Measurements from ENCODE around the gene PAX4.
A peak's percentile ranks its signal among the peaks of the same experiment; 100 is the strongest.

Gene PAX4

GRCh38 chr7:127651556-127652332, 33.8 kb upstream of the PAX4 start, which contains the start of gene SND1:
TSS of gene SND1 (plus strand) at chr7:127652194. CDS start at chr7:127652374, 180 bp downstream.
- no peaks in the 10 kb centered on the region for H3K9me3 ChIP-seq (ENCODE audit: control insufficient read depth, low read length)
- no peaks in the 10 kb centered on the region for H3K27me3 ChIP-seq (ENCODE audit: control insufficient read depth, insufficient read depth, low read length)
- no peaks in the 10 kb centered on the region for H3K36me3 ChIP-seq (ENCODE audit: control insufficient read depth, insufficient read depth, low read length)
- peak within 1 kb of the TSS; percentile 91 for H3K9ac ChIP-seq (ENCODE audit: low read length)
- peak within 1 kb of the TSS; percentile 68 for H3K4me3 ChIP-seq (ENCODE audit: low read length)
- H3K4me1 ChIP-seq (ENCODE audit: control insufficient read depth, insufficient read depth, low read length): peaks cover 9% of the 10 kb centered on the region

DNA sequence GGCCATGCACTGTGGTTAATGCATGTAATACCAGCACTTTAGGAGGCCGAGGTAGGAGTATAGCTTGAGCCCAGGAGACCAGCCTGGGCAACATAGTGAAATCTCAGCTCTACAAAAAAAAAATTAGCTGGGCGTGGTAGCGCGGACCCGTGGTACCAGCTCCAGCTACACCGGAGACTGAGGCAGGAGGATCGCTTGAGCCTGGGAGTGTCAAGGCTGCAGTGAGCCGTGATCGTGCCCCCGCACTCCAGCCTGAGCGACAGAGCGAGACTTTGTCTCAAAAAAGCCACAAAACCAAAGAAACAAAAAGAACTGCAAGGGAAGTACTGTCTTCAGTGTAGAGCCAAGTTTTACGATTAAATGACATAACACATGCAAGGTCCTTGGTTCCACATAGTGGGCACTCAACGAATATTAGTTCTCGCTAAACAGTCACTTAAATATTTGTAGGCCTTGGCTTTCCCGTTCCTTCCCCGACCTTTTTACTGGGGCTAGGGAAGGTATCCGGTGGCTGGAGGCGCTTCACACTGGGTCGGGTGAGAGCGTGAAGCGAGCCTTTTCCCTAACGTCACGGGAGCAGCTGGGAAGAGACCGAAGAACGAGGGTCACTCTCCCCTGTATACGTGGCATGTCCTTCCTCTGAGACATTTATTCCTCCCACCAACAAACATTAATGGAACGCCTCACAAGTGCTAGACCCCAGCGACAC, 33.1 kb upstream of the PAX4 start:
- Histone ChIP-seq H3K9ac (ENCODE audit: low read length) (peak overlapping the region; percentile 91), H3K36me3 (ENCODE audit: control insufficient read depth, insufficient read depth, low read length) (no peaks in the 10 kb centered on the region), H3K27me3 (ENCODE audit: control insufficient read depth, insufficient read depth, low read length) (no peaks in the 10 kb centered on the region), H3K9me3 (ENCODE audit: control insufficient read depth, low read length) (no peaks in the 10 kb centered on the region), H3K4me1 (ENCODE audit: control insufficient read depth, insufficient read depth, low read length) (peaks cover 9% of the 10 kb centered on the region), H3K4me3 (ENCODE audit: low read length) (peak overlapping the region; percentile 62)

DNA sequence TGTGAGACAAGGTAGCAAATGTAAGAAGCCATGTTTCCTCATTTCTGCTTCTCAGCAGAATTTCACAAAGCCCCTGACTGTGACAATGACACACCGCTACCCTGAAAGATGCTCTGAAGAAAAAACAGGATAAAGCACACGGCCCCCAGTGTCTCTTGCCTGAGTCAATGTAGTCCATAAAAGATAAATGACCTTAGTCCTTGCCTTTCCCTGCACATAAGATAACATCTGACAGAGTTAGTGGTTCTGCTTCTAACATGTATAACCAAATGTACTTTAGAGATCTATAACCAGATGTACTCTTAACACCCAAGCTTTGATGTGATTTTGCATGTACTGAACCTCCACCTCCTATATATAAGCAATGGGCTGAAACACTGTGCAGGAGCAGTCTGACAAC, 31.0 kb upstream of the PAX4 start:
- no peaks in the 10 kb centered on the region for H3K36me3 ChIP-seq (ENCODE audit: control insufficient read depth, insufficient read depth, low read length)
- peaks cover 7% of the 10 kb centered on the region for H3K4me1 ChIP-seq (ENCODE audit: control insufficient read depth, insufficient read depth, low read length)
- H3K9me3 ChIP-seq (ENCODE audit: control insufficient read depth, low read length): no peaks in the 10 kb centered on the region
- no peak overlapping the region for H3K4me3 ChIP-seq (ENCODE audit: low read length)
- H3K9ac ChIP-seq (ENCODE audit: low read length): no peak overlapping the region
- no peaks in the 10 kb centered on the region for H3K27me3 ChIP-seq (ENCODE audit: control insufficient read depth, insufficient read depth, low read length)

DNA sequence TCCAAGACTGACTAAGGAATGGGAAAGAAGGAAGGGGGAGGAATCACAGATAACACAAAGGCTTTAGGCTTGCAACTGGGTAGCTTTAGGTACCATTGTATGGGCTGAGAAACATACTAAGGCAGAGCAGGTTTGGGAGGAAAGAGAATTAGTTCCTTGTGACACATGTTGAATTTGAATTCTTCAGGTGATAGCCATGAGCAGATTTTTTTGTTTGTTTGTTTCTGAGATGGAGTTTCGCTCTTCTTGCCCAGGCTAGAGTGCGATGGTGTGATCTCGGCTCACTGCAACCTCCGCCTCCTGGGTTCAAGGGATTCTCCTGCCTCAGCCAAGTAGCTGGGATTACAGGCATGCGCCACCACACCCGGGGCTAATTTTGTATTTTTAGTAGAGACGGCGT, 29.7 kb upstream of the PAX4 start:
- Histone ChIP-seq H3K9ac (ENCODE audit: low read length) (no peak overlapping the region), H3K4me1 (ENCODE audit: control insufficient read depth, insufficient read depth, low read length) (no peaks in the 10 kb centered on the region), H3K4me3 (ENCODE audit: low read length) (no peak overlapping the region), H3K9me3 (ENCODE audit: control insufficient read depth, low read length) (no peaks in the 10 kb centered on the region), H3K36me3 (ENCODE audit: control insufficient read depth, insufficient read depth, low read length) (no peaks in the 10 kb centered on the region), H3K27me3 (ENCODE audit: control insufficient read depth, insufficient read depth, low read length) (no peaks in the 10 kb centered on the region)

DNA sequence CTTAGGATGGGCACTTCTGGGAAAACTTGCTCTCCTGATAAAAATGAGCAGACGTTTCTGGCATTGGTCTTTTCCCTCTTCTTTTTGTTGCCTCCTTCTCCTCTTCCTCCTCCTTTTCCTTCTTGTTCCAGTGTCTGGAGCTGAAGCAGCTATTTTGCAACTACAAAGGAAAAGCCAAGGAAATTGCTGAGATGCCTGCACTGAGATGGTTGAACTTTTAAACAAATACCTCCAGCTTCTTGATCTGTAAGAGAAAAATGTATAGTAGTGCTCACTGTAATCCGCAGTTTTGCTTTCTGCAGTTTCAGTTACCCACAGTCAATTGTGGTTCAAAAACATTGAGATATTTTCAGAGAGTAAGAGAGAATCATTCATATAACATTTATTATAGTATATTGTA, 26.5 kb upstream of the PAX4 start:
- Histone ChIP-seq H3K9ac (ENCODE audit: low read length) (no peak overlapping the region), H3K4me3 (ENCODE audit: low read length) (no peak overlapping the region), H3K27me3 (ENCODE audit: control insufficient read depth, insufficient read depth, low read length) (no peaks in the 10 kb centered on the region), H3K9me3 (ENCODE audit: control insufficient read depth, low read length) (no peaks in the 10 kb centered on the region), H3K4me1 (ENCODE audit: control insufficient read depth, insufficient read depth, low read length) (no peaks in the 10 kb centered on the region), H3K36me3 (ENCODE audit: control insufficient read depth, insufficient read depth, low read length) (no peaks in the 10 kb centered on the region)

DNA sequence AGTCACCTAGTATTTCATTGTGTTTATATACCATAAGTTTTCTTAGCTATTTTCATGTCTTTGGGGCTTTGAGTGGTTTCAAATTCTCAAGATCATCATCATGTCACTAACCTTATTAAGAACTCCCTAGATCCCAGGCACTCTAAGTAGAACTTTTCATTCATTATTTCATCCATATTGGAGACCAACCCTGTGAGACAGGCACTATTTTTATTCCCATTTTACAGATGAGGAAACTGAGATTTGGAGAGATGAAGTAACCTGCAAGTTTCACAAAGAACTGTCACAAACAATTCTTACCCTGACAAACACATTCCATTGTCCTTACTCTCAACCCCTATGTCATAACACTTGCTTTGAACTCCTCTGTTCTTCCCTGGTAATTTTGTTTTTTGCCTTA, 20.3 kb upstream of the PAX4 start:
- Histone ChIP-seq H3K9me3 (ENCODE audit: control insufficient read depth, low read length) (no peaks in the 10 kb centered on the region), H3K36me3 (ENCODE audit: control insufficient read depth, insufficient read depth, low read length) (no peaks in the 10 kb centered on the region), H3K4me3 (ENCODE audit: low read length) (no peak overlapping the region), H3K9ac (ENCODE audit: low read length) (no peak overlapping the region), H3K27me3 (ENCODE audit: control insufficient read depth, insufficient read depth, low read length) (no peaks in the 10 kb centered on the region), H3K4me1 (ENCODE audit: control insufficient read depth, insufficient read depth, low read length) (no peaks in the 10 kb centered on the region)

DNA sequence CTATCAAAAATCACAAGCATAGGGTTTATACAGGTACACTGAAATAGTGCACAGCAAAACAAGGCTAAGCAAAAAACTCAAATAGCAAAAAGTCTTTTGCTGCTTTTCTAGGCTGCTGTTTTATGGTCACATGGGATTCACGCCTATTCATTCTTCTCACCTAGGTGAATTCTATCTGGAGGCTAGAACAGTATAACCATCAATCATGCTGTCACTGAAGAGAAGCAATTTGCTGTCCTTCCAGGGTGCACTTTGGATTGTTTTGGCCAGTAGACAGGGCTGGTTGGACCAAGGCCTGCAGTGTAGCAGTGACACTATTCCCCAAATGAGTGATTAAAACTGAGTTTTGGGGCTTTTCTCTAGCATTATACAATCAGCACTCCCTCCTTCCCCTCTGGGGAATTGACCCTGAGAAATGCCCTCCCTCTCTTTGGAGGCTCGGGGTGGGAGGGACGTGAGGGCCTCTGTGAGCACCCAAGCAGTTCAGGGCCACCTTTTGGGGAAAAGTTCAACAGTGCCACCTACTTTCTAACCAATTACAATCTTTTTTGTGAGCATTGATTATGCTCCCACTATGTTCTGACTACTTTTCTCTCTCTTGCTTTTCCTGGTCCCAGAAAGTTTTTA, 17.8 kb upstream of the PAX4 start:
- H3K9me3 ChIP-seq (ENCODE audit: control insufficient read depth, low read length): no peaks in the 10 kb centered on the region
- H3K36me3 ChIP-seq (ENCODE audit: control insufficient read depth, insufficient read depth, low read length): no peaks in the 10 kb centered on the region
- no peaks in the 10 kb centered on the region for H3K4me1 ChIP-seq (ENCODE audit: control insufficient read depth, insufficient read depth, low read length)
- no peak overlapping the region for H3K9ac ChIP-seq (ENCODE audit: low read length)
- no peak overlapping the region for H3K4me3 ChIP-seq (ENCODE audit: low read length)
- H3K27me3 ChIP-seq (ENCODE audit: control insufficient read depth, insufficient read depth, low read length): no peaks in the 10 kb centered on the region

DNA sequence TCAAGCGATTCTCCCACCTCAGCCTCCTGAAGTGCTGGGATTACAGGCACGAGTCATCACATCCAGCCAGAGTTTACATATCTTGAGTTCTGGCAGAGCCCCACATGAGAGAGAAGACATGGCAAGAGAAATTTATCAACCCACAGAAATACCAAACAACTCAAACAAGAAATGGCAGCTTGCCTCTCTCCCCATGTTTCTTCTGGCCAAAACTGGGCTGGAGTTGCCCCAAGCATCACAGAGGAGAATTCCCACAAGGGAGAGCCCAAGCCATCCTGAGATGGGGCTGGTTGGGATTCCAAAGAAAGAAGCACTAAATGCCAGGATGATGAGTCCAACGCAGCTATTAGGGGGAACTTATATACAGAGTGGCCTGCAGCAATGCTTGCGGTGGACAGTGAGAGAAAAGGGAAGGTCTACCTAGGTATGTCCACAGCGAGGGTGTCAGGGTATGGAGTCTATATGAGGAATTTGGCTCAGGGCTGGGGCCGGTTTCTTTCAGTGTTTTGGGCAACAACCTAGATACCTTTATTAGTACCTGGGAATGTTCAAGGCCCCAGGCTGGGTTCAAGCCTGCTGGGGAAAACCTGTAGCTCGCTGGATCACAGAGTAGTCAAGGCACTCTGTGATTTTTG, 14.5 kb upstream of the PAX4 start:
- H3K9me3 ChIP-seq (ENCODE audit: control insufficient read depth, low read length): no peaks in the 10 kb centered on the region
- H3K4me3 ChIP-seq (ENCODE audit: low read length): no peak overlapping the region
- no peaks in the 10 kb centered on the region for H3K4me1 ChIP-seq (ENCODE audit: control insufficient read depth, insufficient read depth, low read length)
- no peaks in the 10 kb centered on the region for H3K27me3 ChIP-seq (ENCODE audit: control insufficient read depth, insufficient read depth, low read length)
- H3K9ac ChIP-seq (ENCODE audit: low read length): no peak overlapping the region
- no peaks in the 10 kb centered on the region for H3K36me3 ChIP-seq (ENCODE audit: control insufficient read depth, insufficient read depth, low read length)

DNA sequence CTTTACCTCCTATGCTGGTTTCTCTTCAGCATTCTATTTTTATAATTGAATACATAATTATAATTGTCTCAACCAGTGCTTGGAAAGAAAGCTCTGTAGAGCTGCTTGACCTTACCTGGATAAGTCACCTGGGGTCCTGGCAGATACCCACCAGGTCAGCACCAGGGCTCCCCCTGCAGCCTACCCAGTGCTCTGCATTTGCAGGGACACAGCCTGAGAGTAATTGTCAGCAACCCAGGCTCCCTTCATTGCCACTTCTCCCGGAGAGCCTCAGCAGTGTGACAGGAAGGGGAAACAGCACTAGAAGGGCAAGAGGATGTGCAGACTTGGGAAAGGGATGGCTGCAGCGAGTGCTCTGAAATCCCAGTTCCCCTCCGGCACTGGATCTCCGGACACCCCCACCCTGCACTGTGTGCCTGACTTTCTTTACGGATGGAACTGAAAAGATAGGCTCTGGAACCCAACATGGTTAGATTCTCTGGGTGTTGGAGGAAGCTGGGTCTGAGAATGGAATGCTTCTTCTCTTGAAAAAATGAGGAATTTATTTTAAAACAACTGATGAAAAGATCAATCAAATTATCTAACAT, 11.4 kb upstream of the PAX4 start:
- no peaks in the 10 kb centered on the region for H3K36me3 ChIP-seq (ENCODE audit: control insufficient read depth, insufficient read depth, low read length)
- H3K4me1 ChIP-seq (ENCODE audit: control insufficient read depth, insufficient read depth, low read length): no peaks in the 10 kb centered on the region
- H3K4me3 ChIP-seq (ENCODE audit: low read length): no peak overlapping the region
- H3K9ac ChIP-seq (ENCODE audit: low read length): no peak overlapping the region
- no peaks in the 10 kb centered on the region for H3K27me3 ChIP-seq (ENCODE audit: control insufficient read depth, insufficient read depth, low read length)
- H3K9me3 ChIP-seq (ENCODE audit: control insufficient read depth, low read length): no peaks in the 10 kb centered on the region

- no peaks in the 10 kb centered on the region for H3K36me3 ChIP-seq (ENCODE audit: control insufficient read depth, insufficient read depth, low read length)
- no peaks in the 10 kb centered on the region for H3K4me1 ChIP-seq (ENCODE audit: control insufficient read depth, insufficient read depth, low read length)
- H3K9me3 ChIP-seq (ENCODE audit: control insufficient read depth, low read length): no peaks in the 10 kb centered on the region
- H3K27me3 ChIP-seq (ENCODE audit: control insufficient read depth, insufficient read depth, low read length): no peaks in the 10 kb centered on the region
- no peak overlapping the region for H3K4me3 ChIP-seq (ENCODE audit: low read length)
- H3K9ac ChIP-seq (ENCODE audit: low read length): no peak overlapping the region
Observed at GRCh38 chr7:127628445-127628844, 10.5 kb upstream of the PAX4 start.

GRCh38 chr7:127625331-127625730, 7.4 kb upstream of the PAX4 start:
- no peak overlapping the region for H3K9ac ChIP-seq (ENCODE audit: low read length)
- no peaks in the 10 kb centered on the region for H3K36me3 ChIP-seq (ENCODE audit: control insufficient read depth, insufficient read depth, low read length)
- H3K9me3 ChIP-seq (ENCODE audit: control insufficient read depth, low read length): no peaks in the 10 kb centered on the region
- H3K4me3 ChIP-seq (ENCODE audit: low read length): no peak overlapping the region
- peaks cover under 1% of the 10 kb centered on the region for H3K27me3 ChIP-seq (ENCODE audit: control insufficient read depth, insufficient read depth, low read length)
- H3K4me1 ChIP-seq (ENCODE audit: control insufficient read depth, insufficient read depth, low read length): no peaks in the 10 kb centered on the region
